ENCODE measurements around the gene DYNC1LI1.
"Not testable (repeated sequence)": the region's sequence is repeated elsewhere in the genome, so short reads cannot be mapped to it uniquely, and the experiment has no call there.

The DYNC1LI1 gene

DNA sequence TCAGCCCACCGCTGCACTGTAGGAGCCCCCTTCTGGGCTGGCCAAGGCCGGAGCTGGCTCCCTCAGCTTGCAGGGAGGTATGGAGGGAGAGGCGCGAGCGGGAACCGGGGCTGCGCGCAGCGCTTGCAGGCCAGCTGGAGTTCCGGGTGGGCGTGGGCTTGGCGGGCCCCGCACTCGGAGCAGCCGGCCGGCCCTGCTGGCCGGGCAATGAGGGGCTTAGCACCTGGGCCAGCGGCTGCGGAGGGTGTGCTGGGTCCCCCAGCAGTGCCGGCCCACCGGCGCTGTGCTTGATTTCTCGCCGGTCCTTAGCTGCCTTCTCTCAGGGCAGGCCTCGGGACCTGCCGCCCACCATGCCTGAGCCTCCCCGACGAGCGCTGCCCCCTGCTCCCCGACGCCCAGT lies 8.0 kb upstream of the DYNC1LI1 start:
- DNase-seq = not testable (repeated sequence)

DNA sequence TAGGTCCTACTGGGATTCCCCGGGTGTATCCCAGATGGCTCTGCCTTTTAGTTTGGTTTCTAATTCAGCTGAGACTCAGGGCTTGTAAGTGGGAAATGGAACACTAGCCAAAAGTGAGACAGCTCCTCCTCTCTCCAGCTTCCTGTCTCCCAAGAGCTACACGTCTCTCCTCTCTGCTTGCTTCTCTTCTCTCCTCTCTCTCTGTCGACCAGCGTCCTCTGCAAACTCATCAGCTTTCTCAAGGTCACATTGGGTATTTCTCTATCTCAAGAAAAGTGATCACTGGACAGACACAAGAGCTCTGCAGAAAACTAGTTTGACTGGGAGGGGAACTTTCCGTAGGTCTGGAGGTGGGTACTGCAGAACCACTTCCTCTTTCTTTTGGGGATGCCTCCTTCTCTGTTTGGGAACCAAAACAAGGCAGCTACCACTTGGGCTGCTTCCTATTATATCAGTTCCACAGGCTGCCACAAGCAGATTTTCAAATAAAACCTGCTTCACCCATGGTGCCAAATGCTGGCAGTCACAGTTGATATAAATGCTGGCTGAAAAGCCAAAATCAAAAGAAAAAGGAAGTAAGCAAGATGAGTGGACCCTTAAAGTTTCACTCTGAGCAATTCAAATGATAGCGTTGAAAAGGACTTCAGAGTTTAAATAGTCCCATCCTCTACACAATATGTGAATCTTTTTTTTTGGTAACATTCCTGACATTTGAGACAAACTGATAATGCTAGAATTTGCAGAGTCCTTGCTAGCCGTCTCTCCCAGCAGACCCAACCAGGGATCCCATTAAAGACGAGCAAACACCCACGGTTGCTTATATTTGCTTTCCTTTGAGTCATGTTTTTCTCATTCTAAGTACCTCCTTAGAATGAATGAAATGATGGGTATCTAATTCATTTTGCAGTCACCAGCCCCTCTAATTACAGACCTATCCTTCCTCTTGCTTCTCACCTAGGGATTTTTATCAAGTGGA lies 7.2 kb upstream of the DYNC1LI1 start:
- DNase-seq = peak in 1 of 2 experiments; percentile 8

DNA sequence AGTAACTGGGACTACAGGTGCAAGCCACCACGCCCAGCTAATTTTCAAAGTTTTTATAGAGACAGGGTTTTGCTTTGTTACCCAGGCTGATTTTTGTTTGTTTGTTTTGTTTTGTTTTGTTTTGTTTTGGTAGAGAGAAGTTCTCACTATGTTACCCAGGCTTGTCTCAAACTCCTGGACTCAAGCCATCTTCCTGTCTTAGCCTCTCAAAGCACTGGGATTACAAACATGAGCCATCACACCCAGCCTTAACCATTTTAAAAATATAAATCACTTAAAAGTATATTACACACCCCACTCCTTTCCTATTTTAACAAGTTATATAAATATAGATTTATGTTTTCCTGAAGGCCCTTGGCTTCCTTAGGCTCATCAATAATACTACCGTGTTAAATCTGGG lies 6.5 kb upstream of the DYNC1LI1 start:
- DNase-seq = no peak

DNA sequence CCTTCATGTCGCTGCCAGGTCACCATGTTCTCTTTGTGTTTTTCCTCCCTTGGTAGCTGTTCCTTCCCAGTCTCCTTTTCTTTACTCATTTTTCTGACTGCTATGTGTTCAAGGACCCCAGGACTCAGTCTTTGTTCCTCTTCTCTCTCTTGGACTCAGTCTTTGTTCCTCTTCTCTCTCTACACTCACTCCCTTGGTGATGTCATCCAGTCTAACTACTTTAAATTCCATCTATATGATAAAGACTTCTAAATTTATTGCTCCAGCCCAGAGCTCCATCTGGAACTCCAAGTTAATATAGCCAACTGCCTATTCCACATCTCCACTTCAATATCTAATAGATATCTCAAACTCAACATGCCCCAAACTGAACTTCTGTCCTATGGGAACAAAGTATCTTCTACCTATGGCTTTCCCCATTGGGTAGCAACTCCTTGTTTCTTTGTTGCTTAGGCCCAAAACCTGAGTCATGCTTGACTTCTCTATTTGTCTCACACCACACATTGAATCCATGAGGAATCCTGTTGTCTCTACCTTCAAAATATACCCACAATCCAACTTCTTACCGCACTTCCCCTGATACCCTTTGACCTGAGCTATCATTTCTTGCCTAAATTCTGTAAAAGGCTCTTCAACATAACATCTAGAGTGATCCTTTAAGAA lies 4.9 kb upstream of the DYNC1LI1 start:
- DNase-seq = no peak

DNA sequence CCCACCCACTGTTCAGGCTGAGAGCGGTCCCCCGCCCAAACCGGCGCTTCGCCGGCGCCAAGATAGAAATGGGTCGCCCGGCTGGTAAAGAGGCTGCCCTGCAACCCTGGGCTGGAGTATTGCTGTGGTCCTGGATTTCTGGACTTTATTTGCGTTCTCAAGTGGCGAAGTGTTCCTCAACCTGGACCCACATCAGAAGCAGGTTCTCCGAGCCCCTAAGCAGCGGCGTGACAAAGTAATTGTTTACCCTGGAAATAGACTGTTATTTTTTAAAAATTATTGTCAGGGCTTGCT lies 481 bp upstream of the DYNC1LI1 start:
- no peak for DNase-seq

DNA sequence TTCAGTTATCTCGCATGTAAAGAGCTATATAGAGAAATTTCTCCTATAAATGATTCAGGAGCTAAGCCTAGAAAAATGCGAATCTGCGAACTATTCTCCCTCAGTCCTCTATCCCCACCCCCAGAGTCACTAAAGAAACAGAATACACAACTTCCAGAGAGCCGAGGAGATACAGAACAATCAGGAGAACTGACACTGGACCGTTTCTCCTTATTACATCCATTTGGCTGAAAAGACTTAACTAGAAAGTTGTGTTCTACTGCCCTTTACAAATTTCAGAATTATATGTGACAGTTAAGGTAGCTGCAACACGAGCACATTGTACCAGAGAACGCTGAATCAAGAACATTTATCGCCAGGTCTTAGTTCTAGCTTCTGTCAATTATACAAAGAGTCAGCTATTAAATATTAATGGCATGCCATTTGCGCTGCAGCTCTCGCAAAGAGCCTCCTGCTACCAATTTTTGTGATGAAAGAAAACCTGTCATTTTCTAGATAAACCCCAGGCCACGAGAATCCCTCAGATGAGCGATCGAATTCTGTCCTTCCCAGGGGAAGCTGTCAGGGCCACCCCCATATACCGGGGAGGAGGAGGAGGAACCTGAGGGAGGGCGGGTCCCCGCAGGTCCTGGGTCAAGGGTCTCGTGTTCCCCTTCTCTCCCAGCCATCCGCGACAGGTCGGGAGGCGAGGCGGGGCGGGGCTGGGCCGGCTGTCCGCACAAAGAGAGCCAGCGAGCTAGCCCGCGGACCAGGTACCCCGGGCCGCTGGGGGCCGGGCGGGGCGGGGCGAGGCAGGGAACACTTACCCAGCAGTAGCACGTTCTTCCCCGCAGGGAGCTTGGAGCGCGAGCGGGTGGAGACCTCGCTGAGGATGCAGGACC lies 878 bp downstream of the DYNC1LI1 start:
- peak; percentile 58 to 64 for DNase-seq

DNA sequence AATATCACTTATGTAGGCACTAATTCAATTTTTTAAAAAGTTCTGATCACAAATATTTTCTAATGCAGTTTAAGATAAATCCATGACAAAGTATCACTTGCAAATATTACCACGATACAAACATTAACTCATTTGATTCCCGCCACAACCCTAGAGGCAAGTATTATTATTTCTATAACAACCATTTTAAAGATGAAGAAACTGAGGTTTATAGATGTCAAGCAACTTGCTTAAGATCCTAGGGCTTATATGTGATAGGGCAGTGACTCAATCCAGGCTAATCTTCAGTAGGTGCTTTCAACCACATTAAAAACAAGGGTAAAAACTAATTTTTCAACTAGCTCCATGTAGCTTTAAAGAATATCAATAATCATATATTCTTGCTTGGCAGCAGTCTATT lies 1.7 kb downstream of the DYNC1LI1 start:
- DNase-seq = no peak

DNA sequence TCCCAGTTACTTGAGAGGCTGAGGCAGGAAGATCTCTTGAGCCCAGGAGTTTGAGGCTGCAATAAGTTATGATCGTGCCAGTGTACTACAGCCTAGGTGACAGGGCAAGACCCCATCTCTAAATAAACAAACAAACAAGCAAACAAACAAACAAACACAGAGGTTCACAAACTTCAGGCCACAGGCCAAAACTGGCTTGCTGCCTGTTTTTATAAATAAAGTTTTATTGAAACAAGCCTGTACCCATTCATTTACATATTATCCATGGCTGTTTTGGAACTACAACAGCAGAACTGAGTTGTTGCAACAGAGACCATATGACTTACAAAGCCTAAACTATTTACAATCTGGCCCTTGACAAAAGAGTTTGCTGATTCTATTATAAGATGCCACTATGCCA lies 6.5 kb downstream of the DYNC1LI1 start:
- DNase-seq = no peak

DNA sequence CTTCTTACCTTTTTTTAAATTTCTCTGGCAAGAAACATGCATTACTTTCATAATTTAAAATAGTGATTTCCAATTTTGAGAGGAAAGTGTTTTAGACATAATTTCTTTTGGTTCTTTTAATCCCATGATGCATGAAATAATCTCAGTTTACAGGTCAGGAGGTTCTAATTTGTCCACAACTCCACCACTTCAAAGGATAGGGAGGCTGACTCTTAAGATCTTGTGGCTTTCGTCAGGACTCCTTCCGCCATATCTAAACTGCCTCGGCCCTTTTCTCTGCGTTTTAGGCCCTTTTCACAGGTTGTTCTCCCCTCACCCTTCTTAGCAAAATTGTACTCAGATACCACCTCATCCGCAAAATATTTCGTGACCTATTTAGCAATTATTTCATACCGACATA lies 8.0 kb downstream of the DYNC1LI1 start:
- DNase-seq = no peak

DNA sequence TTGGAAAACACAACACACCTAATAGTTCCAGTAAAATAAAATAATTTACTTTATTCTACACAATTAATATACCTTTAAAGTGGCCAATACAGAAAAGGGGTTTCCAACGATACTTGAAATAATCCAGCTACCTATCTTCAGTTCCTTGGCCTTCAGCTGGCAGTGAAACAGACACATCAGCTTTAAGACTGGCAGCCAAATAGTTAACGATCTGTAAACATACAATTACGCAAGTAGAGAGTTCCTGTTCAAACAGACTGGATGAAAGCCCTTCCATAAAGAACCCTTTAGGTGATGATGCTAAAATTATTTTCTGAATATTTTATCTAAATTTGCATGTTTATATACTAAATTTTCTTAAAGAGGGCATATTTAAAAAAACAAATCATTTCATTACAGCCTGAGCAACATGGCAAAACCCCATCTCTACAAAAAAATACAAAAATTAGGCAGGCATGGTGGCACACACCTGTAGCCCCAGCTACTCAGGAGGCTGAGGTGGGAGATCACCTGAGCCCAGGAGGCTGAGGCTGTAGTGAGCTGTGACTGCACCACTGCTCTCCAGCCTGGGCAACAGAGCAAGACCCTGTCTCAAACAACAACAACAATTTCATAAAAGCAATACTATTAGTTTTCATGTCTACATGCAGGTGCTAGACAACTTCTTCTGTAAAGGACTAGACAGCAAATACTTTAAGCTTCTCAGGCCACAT lies 12.9 kb downstream of the DYNC1LI1 start:
- no peak for DNase-seq

DNA sequence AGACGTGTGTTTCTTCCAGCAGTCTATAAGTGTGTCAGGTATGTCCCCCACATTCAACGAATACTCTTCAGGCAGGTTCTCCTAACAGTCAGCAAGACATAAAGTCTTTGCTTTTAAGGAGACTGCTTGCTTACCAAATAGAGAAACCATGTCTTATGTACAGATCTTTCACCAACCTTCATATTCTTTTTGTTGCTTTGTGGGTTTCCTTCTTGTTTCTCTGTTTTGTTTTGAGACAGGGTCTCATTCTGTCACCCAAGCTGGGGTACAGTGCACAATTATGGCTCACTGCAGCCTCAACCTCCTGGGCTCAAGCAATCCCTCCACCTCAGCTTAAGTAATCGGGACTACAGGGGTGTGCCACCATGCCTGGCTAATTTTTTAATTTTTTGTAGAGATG lies 14.3 kb downstream of the DYNC1LI1 start:
- DNase-seq = no peak

DNA sequence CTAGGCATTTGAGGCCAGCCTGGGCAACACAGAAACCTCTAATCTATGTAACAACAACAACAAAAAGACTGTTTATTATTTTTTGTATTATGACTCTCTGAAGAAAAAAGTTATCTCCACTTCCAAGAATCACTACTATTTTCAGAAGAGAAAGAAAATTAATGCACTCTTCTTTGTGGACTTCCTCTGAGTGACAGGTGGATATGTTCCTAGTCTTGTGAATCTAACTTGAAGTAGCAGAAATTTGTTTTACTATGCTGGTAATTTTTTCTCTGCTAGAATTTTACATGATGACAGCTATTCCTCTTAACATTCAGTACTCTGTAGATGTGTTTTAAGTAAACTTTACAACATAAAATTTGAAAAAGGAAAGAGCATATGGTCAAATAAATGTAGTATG lies 16.7 kb downstream of the DYNC1LI1 start:
- no peak for DNase-seq

DNA sequence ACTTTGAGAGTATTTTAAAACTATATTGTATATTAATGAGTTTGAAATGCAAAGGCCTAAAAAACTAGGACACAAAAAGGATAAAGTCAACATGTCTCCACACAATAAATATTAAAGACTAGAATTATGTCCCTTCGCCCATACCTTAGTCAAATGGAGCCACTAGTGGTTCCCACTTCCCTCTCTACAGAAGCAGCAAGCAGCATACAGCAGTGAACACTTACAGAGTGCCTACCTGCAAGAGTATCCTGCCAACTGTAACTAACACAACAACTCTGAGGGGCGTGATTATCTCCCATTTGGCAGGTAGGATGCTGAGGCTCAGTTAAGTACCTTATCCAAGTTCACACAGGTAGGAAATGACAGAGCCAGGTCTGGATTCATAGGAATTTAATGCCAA lies 17.2 kb downstream of the DYNC1LI1 start:
- DNase-seq = no peak

DNA sequence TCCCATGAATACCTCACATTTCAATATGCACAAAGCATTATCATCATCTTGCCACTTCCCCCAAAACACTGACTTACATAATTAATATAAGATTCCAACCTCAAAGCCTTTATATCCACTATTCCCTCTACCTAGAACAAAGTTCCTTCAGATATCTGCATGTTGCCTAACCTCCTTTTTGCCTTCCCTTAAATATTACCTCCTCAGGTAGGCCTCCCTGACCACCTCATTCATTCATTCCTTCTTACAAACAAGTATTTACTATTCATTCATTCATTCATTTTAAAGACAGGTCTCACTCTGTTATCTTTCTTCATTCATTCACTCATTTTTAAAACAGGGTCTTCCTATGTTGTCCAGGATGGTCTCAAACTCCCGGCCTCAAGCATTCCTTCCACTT lies 18.6 kb downstream of the DYNC1LI1 start:
- no peak for DNase-seq

DNA sequence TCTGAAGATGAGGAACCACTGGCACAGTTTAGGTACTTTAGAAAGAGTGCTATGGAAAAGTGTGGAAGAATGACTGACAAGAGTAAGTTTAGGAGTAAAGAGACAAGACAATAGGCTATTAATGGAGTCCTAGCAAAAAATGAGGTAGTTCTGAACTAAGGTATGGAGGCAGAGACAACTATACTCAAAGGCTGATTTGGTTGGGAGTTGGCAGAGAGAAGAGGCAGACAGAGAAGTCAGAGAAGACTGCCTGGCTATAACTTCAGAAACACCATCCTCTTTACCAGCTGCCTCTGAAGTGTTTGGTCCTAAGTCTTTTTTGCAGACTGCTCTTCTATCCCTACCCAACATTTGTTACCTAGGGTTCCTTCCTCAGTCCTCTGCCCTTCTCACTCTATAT lies 19.2 kb downstream of the DYNC1LI1 start:
- no peak for DNase-seq

DNA sequence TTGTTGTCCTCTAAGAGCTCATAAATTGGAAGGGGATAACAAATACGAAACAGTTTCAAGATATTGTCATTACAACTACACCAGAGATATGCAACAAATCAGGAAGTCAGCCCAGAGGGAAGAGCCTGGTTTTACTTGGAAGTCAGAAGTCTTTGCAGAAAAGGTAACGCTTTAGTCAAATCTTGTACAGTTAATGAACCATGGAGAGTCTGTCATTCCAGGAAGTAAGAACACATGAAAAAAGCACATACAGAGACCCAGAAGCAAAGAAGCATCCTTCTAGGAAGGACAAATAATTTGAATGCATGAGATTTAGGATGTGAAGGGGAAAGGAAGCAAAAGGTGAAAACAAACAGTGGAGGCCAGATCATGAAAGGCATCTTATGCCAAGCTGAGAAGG lies 19.6 kb downstream of the DYNC1LI1 start:
- no peak for DNase-seq

DNA sequence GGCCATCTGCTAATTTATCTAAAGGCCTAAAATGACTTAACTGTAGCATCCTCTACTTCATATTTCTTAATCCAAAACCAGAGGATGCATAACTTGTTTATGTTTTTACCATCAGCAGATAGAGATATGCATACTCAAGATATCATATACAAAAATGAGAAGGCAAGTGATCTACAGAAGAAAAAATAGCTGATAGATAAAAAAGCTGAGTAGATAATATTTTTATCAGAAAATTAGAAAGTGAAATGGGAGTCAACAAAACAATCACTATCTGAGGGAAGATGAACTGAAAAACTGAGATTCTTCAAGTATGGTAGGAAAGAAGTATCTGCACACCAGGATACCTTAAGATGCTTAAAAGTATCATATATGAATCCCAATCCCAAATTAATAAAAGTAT lies 25.4 kb downstream of the DYNC1LI1 start:
- DNase-seq = no peak

DNA sequence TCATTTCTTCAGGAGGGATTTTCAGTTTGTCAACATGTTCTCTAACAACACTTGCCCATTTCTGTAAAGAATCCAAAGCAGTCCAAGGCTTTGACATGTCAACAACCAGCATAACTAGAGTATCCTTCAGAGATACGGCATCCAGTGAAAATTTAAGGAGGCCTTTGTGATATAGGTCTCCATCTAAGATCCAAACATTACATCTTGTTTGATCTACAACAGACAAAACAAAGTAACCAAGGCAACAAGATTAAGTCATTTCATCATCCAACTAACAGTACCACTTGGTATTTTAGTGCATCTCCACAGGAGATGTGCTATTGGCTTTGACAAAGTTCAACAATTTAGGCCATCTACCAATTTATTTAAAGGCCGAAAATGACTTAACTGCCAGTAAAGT lies 25.8 kb downstream of the DYNC1LI1 start:
- no peak for DNase-seq

DNA sequence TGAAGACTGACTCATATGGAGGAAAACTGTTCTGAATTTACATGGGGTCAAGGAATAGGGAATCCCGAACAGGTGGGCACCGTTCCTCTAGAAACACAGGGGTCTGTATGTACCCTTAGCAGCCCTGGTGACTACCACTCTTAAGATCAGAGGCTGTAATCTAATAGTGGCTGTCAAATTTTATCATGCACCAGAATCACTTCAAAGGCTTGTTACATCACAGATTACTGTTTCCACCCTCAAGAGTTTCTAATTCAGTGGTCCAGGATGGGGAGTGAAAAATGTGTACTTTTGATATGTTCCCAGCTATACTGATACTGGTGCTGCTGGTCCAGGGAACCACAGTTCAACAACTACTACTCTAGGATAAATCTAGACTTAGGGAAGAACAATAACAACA lies 27.9 kb downstream of the DYNC1LI1 start:
- DNase-seq = no peak

DNA sequence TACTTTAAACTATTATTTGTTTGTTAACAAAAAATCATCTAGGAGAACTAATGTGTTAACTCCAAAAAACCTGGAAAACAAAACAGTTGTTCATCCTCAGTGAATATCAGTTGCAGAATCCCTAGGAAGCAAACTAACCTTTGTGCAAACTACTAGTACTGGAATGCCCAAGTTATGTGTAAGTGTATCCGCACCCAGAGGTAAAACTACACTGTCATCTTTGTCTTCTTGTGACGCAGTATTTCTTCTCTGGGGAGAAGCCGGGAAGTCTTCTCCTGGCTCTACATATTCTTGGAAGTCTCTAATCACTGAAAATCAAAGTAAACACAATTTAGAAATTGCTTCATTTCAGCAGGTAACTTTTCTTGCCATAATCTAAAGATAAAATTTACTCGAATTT lies 29.8 kb downstream of the DYNC1LI1 start:
- no peak for DNase-seq

DNA sequence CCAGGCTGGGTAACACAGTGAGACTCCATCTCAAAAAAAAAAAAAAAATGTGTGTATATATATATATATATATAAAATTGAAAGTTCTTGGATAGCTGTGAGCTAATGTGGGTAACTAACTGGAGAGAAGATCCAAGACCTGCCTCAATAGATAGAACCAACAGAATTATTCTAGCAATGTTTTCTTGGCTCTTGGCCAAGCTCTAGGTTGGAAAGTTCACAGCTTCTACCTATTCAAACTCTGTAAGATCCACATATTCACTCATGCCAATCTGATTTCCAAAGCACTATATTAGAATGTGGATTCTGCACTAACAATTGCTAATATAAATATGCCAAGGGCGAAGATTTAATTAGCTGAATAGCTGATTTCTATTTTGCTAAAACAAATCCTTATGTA lies 38.2 kb downstream of the DYNC1LI1 start:
- no peak for DNase-seq

DNA sequence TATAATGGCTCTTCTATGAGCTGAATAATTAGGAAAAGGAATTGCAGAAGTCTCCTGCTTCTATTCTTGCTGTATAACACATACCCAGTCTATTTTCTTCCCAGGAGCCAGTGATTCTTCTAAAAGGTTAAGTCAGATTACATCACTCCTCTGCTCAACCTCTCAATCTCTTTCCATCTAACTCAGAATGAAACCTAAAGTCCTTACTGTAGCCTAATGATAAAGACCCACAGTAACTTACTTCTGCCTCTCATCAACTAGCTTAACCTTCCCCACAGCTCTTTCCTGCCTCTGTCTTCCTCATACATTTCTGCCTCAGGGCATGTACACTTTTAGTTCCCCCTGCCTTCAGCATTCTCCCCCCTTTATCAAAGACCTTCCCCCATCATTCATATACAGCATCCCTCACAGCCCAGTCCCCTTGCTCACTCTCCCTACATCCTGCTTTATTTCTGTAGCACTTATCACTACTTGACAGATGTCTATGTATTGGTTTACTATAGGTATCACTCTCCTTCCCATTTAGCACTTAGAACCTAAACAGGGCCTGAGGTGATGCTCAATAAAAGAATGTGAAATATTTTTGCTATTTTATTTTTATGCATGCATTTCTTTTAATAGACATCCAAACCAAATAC lies 39.5 kb downstream of the DYNC1LI1 start:
- no peak for DNase-seq
